HepG2 (cell line): ENCODE measurements around the gene PAPOLA. TPM values are rescaled to one million over a fixed set of nuclear protein-coding genes. Genes with fewer than 3 reads are reported as not detected.

ENCODE experiments used
- AKAP8 ChIP-seq: sonication (generic); formaldehyde crosslinking; IDR thresholded peaks from 2 replicates; pipeline ENCODE4 v1.5.1; 2020; ENCODE audit warnings: mild to moderate bottlenecking, missing genetic modification reagents
- ARNT ChIP-seq: fragments of 450-650 bp; IDR thresholded peaks from 2 replicates; pipeline ENCODE4 v1.6.1; 2017
- CBX1 ChIP-seq: IDR thresholded peaks from one replicate; pipeline ENCODE4 v1.6.1; 2016; ENCODE audit warnings: antibody characterized with exemption, low read depth
- CENPX ChIP-seq: sonication (generic); formaldehyde crosslinking; IDR thresholded peaks from 2 replicates; pipeline ENCODE4 v1.9.0; 2021; ENCODE audit warnings: mild to moderate bottlenecking, missing genetic modification reagents, moderate library complexity
- DR1 ChIP-seq: sonication (generic); formaldehyde crosslinking; IDR thresholded peaks from 2 replicates; pipeline ENCODE4 v1.8.0; 2021; ENCODE audit warnings: mild to moderate bottlenecking, missing genetic modification reagents, inconsistent platforms
- FOXK1 ChIP-seq: sonication (generic); formaldehyde crosslinking; IDR thresholded peaks from 2 replicates; pipeline ENCODE4 v1.4.0; 2020; ENCODE audit warnings: low read depth, missing genetic modification reagents, borderline replicate concordance
- GATA4 ChIP-seq: sonication (generic); IDR thresholded peaks from 2 replicates; pipeline ENCODE4 v1.6.1; 2016; ENCODE audit warnings: antibody characterized with exemption, low read depth, borderline replicate concordance
- KDM2A ChIP-seq: sonication (generic); formaldehyde crosslinking; IDR thresholded peaks from 2 replicates; pipeline ENCODE4 v1.4.0; 2020; ENCODE audit warnings: low read depth, missing genetic modification reagents, borderline replicate concordance
- MAZ ChIP-seq, 2 experiments: sonication (generic) in 1 of 2; formaldehyde crosslinking in 1 of 2; IDR thresholded peaks; 2 replicates each; pipeline versions ENCODE4 v1.5.0 to v1.6.1; 2012 to 2020; ENCODE audit warnings: low read depth in 2 of 2, mild to moderate bottlenecking in 2 of 2, borderline replicate concordance in 1 of 2, improper control_type of control experiment in 1 of 2, low read length in 1 of 2, missing genetic modification reagents in 1 of 2, moderate library complexity in 1 of 2
- MTA1 ChIP-seq: sonication (generic); formaldehyde crosslinking; IDR thresholded peaks from 2 replicates; pipeline ENCODE4 v1.4.0; 2020; ENCODE audit warnings: missing genetic modification reagents, mild to moderate bottlenecking, borderline replicate concordance
- MTERF4 ChIP-seq: sonication (generic); formaldehyde crosslinking; IDR thresholded peaks from 2 replicates; pipeline ENCODE4 v1.8.0; 2023; ENCODE audit warnings: mild to moderate bottlenecking, missing genetic modification reagents
- MXD1 ChIP-seq: sonication (generic); formaldehyde crosslinking; IDR thresholded peaks from 2 replicates; pipeline ENCODE4 v1.4.0; 2020; ENCODE audit warnings: mild to moderate bottlenecking, missing genetic modification reagents
- MYC ChIP-seq: sonication (generic); formaldehyde crosslinking; IDR thresholded peaks from 2 replicates; pipeline ENCODE4 v1.9.0; 2021; ENCODE audit warnings: missing genetic modification reagents, borderline replicate concordance
- PHB2 ChIP-seq: fragments of 450-650 bp; IDR thresholded peaks from 2 replicates; pipeline ENCODE4 v1.6.1; 2018; ENCODE audit not compliant: partially characterized antibody
- PHF20 ChIP-seq: sonication (generic); formaldehyde crosslinking; IDR thresholded peaks from 2 replicates; pipeline ENCODE4 v1.5.0; 2020; ENCODE audit warnings: mild to moderate bottlenecking, missing genetic modification reagents
- SNRNP70 ChIP-seq: fragments of 200-400 bp; formaldehyde crosslinking; IDR thresholded peaks from 2 replicates; pipeline ENCODE4 v1.6.1; 2017; ENCODE audit warnings: mild to moderate bottlenecking, low read depth, low read length, moderate library complexity
- SRSF4 ChIP-seq: fragments of 200-400 bp; formaldehyde crosslinking; IDR thresholded peaks from one replicate; pipeline ENCODE4 v1.6.1; 2018; ENCODE audit warnings: mild to moderate bottlenecking, low read depth, low read length, moderate library complexity; ENCODE audit not compliant: poor library complexity, severe bottlenecking
- TCF7 ChIP-seq: sonication (generic); IDR thresholded peaks from 2 replicates; pipeline ENCODE4 v1.6.1; 2016; ENCODE audit warnings: antibody characterized with exemption, low read depth
- TCF7L2 ChIP-seq: IDR thresholded peaks from 2 replicates; pipeline ENCODE4 v1.6.1; 2011; ENCODE audit warnings: mild to moderate bottlenecking, low read depth, low read length, moderate library complexity
- ZFP36L1 ChIP-seq: sonication (generic); formaldehyde crosslinking; IDR thresholded peaks from 2 replicates; pipeline ENCODE4 v1.8.0; 2022; ENCODE audit warnings: mild to moderate bottlenecking, missing genetic modification reagents, moderate library complexity
- ZFP41 ChIP-seq: sonication (generic); formaldehyde crosslinking; IDR thresholded peaks from 2 replicates; pipeline ENCODE4 v1.4.0; 2020; ENCODE audit warnings: mild to moderate bottlenecking, missing genetic modification reagents, borderline replicate concordance
- ZFP90 ChIP-seq: sonication (generic); formaldehyde crosslinking; IDR thresholded peaks from 2 replicates; pipeline ENCODE4 v1.8.0; 2022; ENCODE audit warnings: missing genetic modification reagents, mild to moderate bottlenecking, inconsistent platforms, borderline replicate concordance
- ZFYVE20 ChIP-seq: sonication (generic); formaldehyde crosslinking; IDR thresholded peaks from 2 replicates; pipeline ENCODE4 v1.8.0; 2023; ENCODE audit warnings: low read depth, mild to moderate bottlenecking, moderate library complexity, missing genetic modification reagents, borderline replicate concordance
- ZMYM4 ChIP-seq: sonication (generic); formaldehyde crosslinking; IDR thresholded peaks from 2 replicates; pipeline ENCODE4 v1.8.1; 2023; ENCODE audit warnings: mild to moderate bottlenecking, missing genetic modification reagents
- ZNF253 ChIP-seq: sonication (generic); formaldehyde crosslinking; IDR thresholded peaks from 2 replicates; pipeline ENCODE4 v1.8.0; 2022; ENCODE audit warnings: mild to moderate bottlenecking, missing genetic modification reagents, borderline replicate concordance
- ZNF362 ChIP-seq: sonication (generic); formaldehyde crosslinking; IDR thresholded peaks from 2 replicates; pipeline ENCODE4 v1.4.0; 2020; ENCODE audit warnings: missing genetic modification reagents, mild to moderate bottlenecking, borderline replicate concordance
- ZNF530 ChIP-seq: sonication (generic); formaldehyde crosslinking; IDR thresholded peaks from 2 replicates; pipeline ENCODE4 v1.5.0; 2020; ENCODE audit warnings: low read depth, mild to moderate bottlenecking, missing genetic modification reagents
- ZNF543 ChIP-seq: sonication (generic); formaldehyde crosslinking; IDR thresholded peaks from 2 replicates; pipeline ENCODE4 v1.4.0; 2020; ENCODE audit warnings: mild to moderate bottlenecking, missing genetic modification reagents
- polyA plus RNA-seq, 8 experiments: library from polyadenylated mRNA; depleted of rRNA in 3 of 8; stranded (reverse) in 7 of 8; unstranded in 1 of 8; fragments of >200 nt; fragmentation: Illumina TruSeq in 4 of 8; extraction: Trizol in 4 of 8; gene quantifications; 2 replicates each; pipeline versions ENCODE4 v1.2.1 to v1.2.3, GENCODE V29; 2011 to 2016; ENCODE audit warnings: low read depth in 4 of 8, missing spikeins in 1 of 8, mixed read lengths in 1 of 8; ENCODE audit not compliant: insufficient read depth in 1 of 8
- total RNA-seq, 5 experiments: library from RNA; depleted of rRNA; stranded (reverse); fragments of >200 nt; fragmentation: Illumina TruSeq; extraction: Trizol; gene quantifications; 2 replicates each; pipeline ENCODE4 v1.2.3, GENCODE V29; 2016; ENCODE audit warnings: low read depth in 1 of 5

Gene PAPOLA
- total and polyA plus RNA-seq, 2 of the 13 experiments (the other 11 are each of a cell fraction or from before 2014, with no cell fraction given) = 103 to 151 TPM

- TF ChIP-seq ZNF362 (CRISPR knock-in tag) (0 out of 2 replicates have a peak, but pooled peaks have one; percentile 13), TCF7L2 (no peak), ZFYVE20 (CRISPR knock-in tag) (no peak), SNRNP70 (no peak), GATA4 (peak; percentile 32; the same call in 1 of the 2 replicates), KDM2A (no peak), ARNT (no peak), CBX1 (peak; percentile 53), DR1 (no peak), MTERF4 (CRISPR knock-in tag) (no peak), PHF20 (CRISPR knock-in tag) (peak; percentile 84), FOXK1 (CRISPR knock-in tag) (peak; percentile 92; the same call in 1 of the 2 replicates), TCF7 (peak; percentile 66), ZNF253 (CRISPR knock-in tag) (no peak), MAZ (IDR thresholded peaks at IDR 0.05; ENCODE audit: borderline replicate concordance, low read depth, low read length) (no peak), MAZ (CRISPR knock-in tag; IDR thresholded peaks at IDR 0.05; ENCODE audit: low read depth) (no peak), MTA1 (CRISPR knock-in tag) (peak; percentile 78; the same call in 1 of the 2 replicates), MXD1 (CRISPR knock-in tag) (no peak), SRSF4 (no peak), ZFP36L1 (CRISPR knock-in tag) (no peak), AKAP8 (CRISPR knock-in tag) (no peak), ZMYM4 (CRISPR knock-in tag) (peak; percentile 99), ZFP90 (CRISPR knock-in tag) (no peak), ZNF543 (CRISPR knock-in tag) (0 out of 2 replicates have a peak, but pooled peaks have one; percentile 52), ZFP41 (no peak), MYC (0 out of 2 replicates have a peak, but pooled peaks have one; percentile 30), PHB2 (no peak), CENPX (CRISPR knock-in tag) (no peak), ZNF530 (no peak)
Measured at GRCh38 chr14:96461950-96462798, 40.0 kb upstream of the PAPOLA start (continued).
